SK-N-SH (cell line): Measurements from ENCODE around the gene LRIF1. TPM values are rescaled to one million over a fixed set of nuclear protein-coding genes. Genes with fewer than 3 reads are reported as not detected.

ENCODE experiments used
- CTCF ChIA-PET: fragments of 300-600, 350-600 bp; formaldehyde crosslinking; extraction: SDS; loops from one replicate; lab custom pipeline; 2021; lab: Yijun Ruan, JAX
- POLR2A ChIA-PET: fragments of 350-600 bp; sonication (Branson Sonifier 250); formaldehyde crosslinking; extraction: SDS; loops from one replicate; lab custom pipeline; 2020; ENCODE audit warnings: antibody characterized with exemption, inconsistent platforms; lab: Yijun Ruan, JAX
- DNase-seq: peaks from one replicate; pipeline ENCODE4 v3.0.0; 2012
- H2AFZ ChIP-seq: fragments of 200-600 bp; sonication (generic); 2 replicates; pipeline ENCODE4 v1.8.1; 2016; ENCODE audit warnings: antibody characterized with exemption, mild to moderate bottlenecking, low read depth
- H3F3A ChIP-seq: fragments of 200-600 bp; sonication (generic); replicated peaks from 2 replicates; pipeline ENCODE3; 2016; ENCODE audit warnings: antibody characterized with exemption, mild to moderate bottlenecking; ENCODE audit not compliant: insufficient read depth
- H3K27ac ChIP-seq, 2 experiments: fragments of 200-500 bp in 1 of 2; fragments of 200-600 bp in 1 of 2; sonication (Bioruptor generic) in 1 of 2; sonication (generic), shearing (Covaris generic) in 1 of 2; 2 replicates each; pipeline versions ENCODE4 v1.5.1 to v1.6.1; 2014 to 2016; ENCODE audit warnings: low read depth in 2 of 2, inconsistent platforms in 1 of 2, low read length in 1 of 2, mild to moderate bottlenecking in 1 of 2, mixed read lengths in 1 of 2
- H3K27me3 ChIP-seq: fragments of 200-600 bp; sonication (generic), shearing (Covaris generic); 2 replicates; pipeline ENCODE4 v1.6.1; 2016; ENCODE audit warnings: mixed run types; ENCODE audit not compliant: insufficient read depth
- H3K36me3 ChIP-seq, 2 experiments: fragments of 200-500 bp in 1 of 2; fragments of 200-600 bp in 1 of 2; sonication (Bioruptor generic) in 1 of 2; sonication (generic) in 1 of 2; replicated peaks in 1 of 2; 2 replicates each; pipeline versions ENCODE3 to v1.5.1; 2014 to 2016; ENCODE audit warnings: low read length in 1 of 2, mild to moderate bottlenecking in 1 of 2; ENCODE audit not compliant: insufficient read depth in 2 of 2, control insufficient read depth in 1 of 2
- H3K4me1 ChIP-seq, 2 experiments: fragments of 200-500 bp in 1 of 2; fragments of 200-600 bp in 1 of 2; sonication (Bioruptor generic) in 1 of 2; sonication (generic), shearing (Covaris generic) in 1 of 2; 2 replicates each; pipeline versions ENCODE4 v1.5.1 to v1.6.1; 2014 to 2016; ENCODE audit warnings: low read depth in 1 of 2, low read length in 1 of 2, mixed run types in 1 of 2; ENCODE audit not compliant: insufficient read depth in 2 of 2, control insufficient read depth in 1 of 2
- H3K4me2 ChIP-seq: fragments of 200-600 bp; sonication (generic), shearing (Covaris generic); 2 replicates; pipeline ENCODE4 v1.6.1; 2017; ENCODE audit warnings: mixed run types
- H3K4me3 ChIP-seq, 2 experiments: fragments of 200-500 bp in 1 of 2; fragments of 200-600 bp in 1 of 2; sonication (Bioruptor generic) in 1 of 2; sonication (generic), shearing (Covaris generic) in 1 of 2; 2 replicates each; pipeline versions ENCODE4 v1.5.1 to v1.8.1; 2014 to 2016; ENCODE audit warnings: low read depth in 2 of 2, inconsistent platforms in 1 of 2, low read length in 1 of 2, mild to moderate bottlenecking in 1 of 2, mixed read lengths in 1 of 2, moderate library complexity in 1 of 2
- H3K79me2 ChIP-seq: fragments of 200-600 bp; sonication (generic); 2 replicates; pipeline ENCODE4 v1.8.1; 2017; ENCODE audit warnings: mild to moderate bottlenecking; ENCODE audit not compliant: insufficient read depth
- H3K9ac ChIP-seq: fragments of 200-600 bp; sonication (generic); 2 replicates; pipeline ENCODE4 v1.6.1; 2017; ENCODE audit warnings: mixed run types
- H3K9me2 ChIP-seq: fragments of 200-600 bp; sonication (generic); 2 replicates; pipeline ENCODE4 v1.6.1; 2017; ENCODE audit warnings: mixed run types
- H3K9me3 ChIP-seq: fragments of 200-600 bp; sonication (generic); 2 replicates; pipeline ENCODE4 v1.6.1; 2017; ENCODE audit warnings: mixed run types, mild to moderate bottlenecking, moderate library complexity
- H4K20me1 ChIP-seq: fragments of 200-600 bp; sonication (generic); 2 replicates; pipeline ENCODE4 v1.6.1; 2017; ENCODE audit warnings: mild to moderate bottlenecking, mixed run types; ENCODE audit not compliant: insufficient read depth
- CHD2 ChIP-seq: fragments of 150-350 bp; IDR thresholded peaks from 2 replicates; pipeline ENCODE4 v1.6.1; 2018; ENCODE audit warnings: low read length; ENCODE audit not compliant: partially characterized antibody
- ELF1 ChIP-seq: IDR thresholded peaks from 2 replicates; pipeline ENCODE4 v1.4.0; 2012
- EP300 ChIP-seq, 2 experiments: IDR thresholded peaks; 2 replicates each; pipeline versions ENCODE4 v1.4.0 to v1.6.1; 2012; ENCODE audit warnings: borderline replicate concordance in 1 of 2, low read depth in 1 of 2, low read length in 1 of 2
- FOSL2 ChIP-seq: IDR thresholded peaks from 2 replicates; pipeline ENCODE4 v1.4.0; 2012; ENCODE audit warnings: low read depth, mild to moderate bottlenecking, moderate library complexity, borderline replicate concordance
- FOXM1 ChIP-seq: IDR thresholded peaks from 2 replicates; pipeline ENCODE4 v1.4.0; 2012; ENCODE audit warnings: low read depth, mild to moderate bottlenecking
- MXI1 ChIP-seq: IDR thresholded peaks from 2 replicates; pipeline ENCODE4 v1.6.1; 2012; ENCODE audit warnings: mild to moderate bottlenecking, low read depth, low read length, improper control_type of control experiment
- NRF1 ChIP-seq: IDR thresholded peaks from 2 replicates; pipeline ENCODE4 v1.6.1; 2012; ENCODE audit warnings: low read depth, mild to moderate bottlenecking, low read length
- RFX5 ChIP-seq: IDR thresholded peaks from 2 replicates; pipeline ENCODE4 v1.6.1; 2012; ENCODE audit warnings: mild to moderate bottlenecking, improper control_type of control experiment, low read length
- RXRA ChIP-seq: IDR thresholded peaks from 2 replicates; pipeline ENCODE4 v1.4.0; 2012; ENCODE audit warnings: low read depth, mild to moderate bottlenecking, borderline replicate concordance
- SIN3A ChIP-seq: IDR thresholded peaks from 2 replicates; pipeline ENCODE4 v1.6.1; 2012; ENCODE audit warnings: low read depth, mild to moderate bottlenecking, low read length, moderate library complexity, borderline replicate concordance
- TAF1 ChIP-seq: IDR thresholded peaks from 2 replicates; pipeline ENCODE4 v1.6.1; 2012; ENCODE audit warnings: low read depth, mild to moderate bottlenecking, low read length, moderate library complexity, borderline replicate concordance
- TCF12 ChIP-seq: IDR thresholded peaks from 2 replicates; pipeline ENCODE4 v1.4.0; 2012
- WGBS: methylation state at CpG from one replicate; pipeline ENCODE4 v1.1.6; 2017; ENCODE audit warnings: low lambda C conversion rate; 5-methylcytosine and 5-hydroxymethylcytosine counted together
- polyA plus RNA-seq, 3 experiments: library from polyadenylated mRNA; depleted of rRNA; stranded (reverse); fragments of >200 nt; gene quantifications; 2 replicates each; pipeline ENCODE4 v1.2.3, GENCODE V29; 2012
- TF ChIP-seq, protein P1 (sequence below): fragments of 150-350 bp; IDR thresholded peaks from 2 replicates; pipeline ENCODE4 v1.6.1; 2016; ENCODE audit warnings: mild to moderate bottlenecking, low read depth, low read length
- TF ChIP-seq, protein P2 (sequence below): IDR thresholded peaks from 2 replicates; pipeline ENCODE4 v1.4.0; 2012; ENCODE audit warnings: low read depth
- TF ChIP-seq, protein P3 (sequence below): fragments of 200-600 bp; sonication (generic); IDR thresholded peaks from 2 replicates; pipeline ENCODE4 v1.6.1; 2017; ENCODE audit warnings: antibody characterized with exemption, mild to moderate bottlenecking, moderate library complexity
- TF ChIP-seq, protein P4 (sequence below): IDR thresholded peaks from 2 replicates; pipeline ENCODE4; 2012
- TF ChIP-seq, protein P5 (sequence below): IDR thresholded peaks from 2 replicates; pipeline ENCODE4 v1.6.1; 2012; ENCODE audit warnings: mild to moderate bottlenecking, low read depth, low read length, moderate library complexity

LRIF1 gene, protein sequence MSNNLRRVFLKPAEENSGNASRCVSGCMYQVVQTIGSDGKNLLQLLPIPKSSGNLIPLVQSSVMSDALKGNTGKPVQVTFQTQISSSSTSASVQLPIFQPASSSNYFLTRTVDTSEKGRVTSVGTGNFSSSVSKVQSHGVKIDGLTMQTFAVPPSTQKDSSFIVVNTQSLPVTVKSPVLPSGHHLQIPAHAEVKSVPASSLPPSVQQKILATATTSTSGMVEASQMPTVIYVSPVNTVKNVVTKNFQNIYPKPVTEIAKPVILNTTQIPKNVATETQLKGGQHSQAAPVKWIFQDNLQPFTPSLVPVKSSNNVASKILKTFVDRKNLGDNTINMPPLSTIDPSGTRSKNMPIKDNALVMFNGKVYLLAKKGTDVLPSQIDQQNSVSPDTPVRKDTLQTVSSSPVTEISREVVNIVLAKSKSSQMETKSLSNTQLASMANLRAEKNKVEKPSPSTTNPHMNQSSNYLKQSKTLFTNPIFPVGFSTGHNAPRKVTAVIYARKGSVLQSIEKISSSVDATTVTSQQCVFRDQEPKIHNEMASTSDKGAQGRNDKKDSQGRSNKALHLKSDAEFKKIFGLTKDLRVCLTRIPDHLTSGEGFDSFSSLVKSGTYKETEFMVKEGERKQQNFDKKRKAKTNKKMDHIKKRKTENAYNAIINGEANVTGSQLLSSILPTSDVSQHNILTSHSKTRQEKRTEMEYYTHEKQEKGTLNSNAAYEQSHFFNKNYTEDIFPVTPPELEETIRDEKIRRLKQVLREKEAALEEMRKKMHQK
- 6.6 and 8.3 TPM in 2 replicates for polyA plus RNA-seq (2012; rRNA removed)
- polyA plus RNA-seq (2012; cell fraction: cytosol; rRNA removed) = 10.9 and 15.5 TPM in 2 replicates
- polyA plus RNA-seq (2012; cell fraction: nucleus; rRNA removed) = 3.0 and 5.6 TPM in 2 replicates

DNA sequence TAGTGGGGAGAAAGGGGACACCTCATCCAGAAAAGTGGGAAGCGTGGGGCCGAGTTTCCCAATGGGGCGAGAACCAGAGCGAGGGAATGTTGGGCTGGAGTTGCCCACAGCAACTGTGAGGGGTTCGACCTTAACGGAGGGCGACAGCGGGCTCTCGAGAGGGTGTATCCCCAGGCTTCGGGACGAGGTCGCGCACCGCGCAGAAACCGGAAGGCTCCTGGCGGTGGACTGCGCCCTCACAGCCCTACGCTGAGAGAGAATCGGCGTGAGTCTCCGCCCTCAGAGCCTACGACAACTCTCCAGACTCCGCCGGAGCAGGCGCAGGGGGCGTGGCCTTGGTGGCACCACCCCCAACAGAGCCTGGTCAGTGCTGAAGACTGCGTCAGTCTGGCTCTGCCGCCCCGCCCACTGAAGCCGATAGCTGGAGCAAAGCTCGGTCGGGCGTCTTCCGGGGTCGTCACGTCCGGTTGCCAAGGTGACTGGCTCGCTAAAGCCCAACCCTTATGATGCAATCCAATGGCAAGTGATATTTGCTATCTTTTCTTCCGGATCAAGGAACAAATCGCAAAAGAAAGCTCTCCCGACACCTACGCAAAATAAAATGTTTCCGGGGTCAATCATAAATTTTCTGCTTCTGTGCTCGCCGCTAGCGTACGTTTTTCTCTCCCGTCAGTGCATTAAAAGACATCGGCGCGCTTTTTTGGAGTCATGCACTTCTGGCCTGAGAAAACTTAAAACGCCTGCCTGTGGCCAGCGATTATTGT lies at the start of gene LRIF1:
TSS of gene LRIF1 (minus strand) at position 232 of the 764 bp plus-strand sequence. CDS start 234 bp downstream, outside the sequence.
- Histone ChIP-seq H3F3A (peaks cover 19% of the 10 kb centered on the region), H3K27me3 (no peaks in the 10 kb centered on the region), H3K9me2 (no peaks in the 10 kb centered on the region), H4K20me1 (peaks cover 26% of the 10 kb centered on the region), H3K36me3 (peaks cover 4 to 29% of the 10 kb centered on the region in 2 experiments), H3K79me2 (peaks cover 41% of the 10 kb centered on the region), H3K9me3 (no peaks in the 10 kb centered on the region), H3K4me2 (peak within 1 kb of the TSS; percentile 95), H2AFZ (peak within 1 kb of the TSS; percentile 91), H3K27ac (peak within 1 kb of the TSS; percentile 96 to 100), H3K9ac (peak within 1 kb of the TSS; percentile 100), H3K4me3 (peak within 1 kb of the TSS; percentile 89 to 100), H3K4me1 (no peaks in the 10 kb centered on the region; a peak in 2 of 4 replicates)
- WGBS = 1% methylated on average over 21 of the region's 54 CpGs
- POLR2A ChIA-PET = interaction anchor here (0.6 to 1.4 kb wide), 3 partner anchors 176 to 791 kb away, joined by 3 to 4 read pairs (median 3); partner anchors contain the start of genes CEPT1 and DRAM2
- CTCF ChIA-PET = interaction anchor here (0.7 to 1.2 kb wide), 3 partner anchors 28 to 40 kb away, joined by 3 to 4 read pairs (median 4); no protein-coding TSS in a partner anchor
- DNase-seq = peak; percentile 93
- TF ChIP-seq NRF1 (peak; percentile 92), TCF12 (no peak), FOSL2 (no peak), RFX5 (peak; percentile 68; the same call in 1 of the 2 replicates), RXRA (no peak), FOXM1 (0 out of 2 replicates have a peak, but pooled peaks have one; percentile 13), CHD2 (peak; percentile 75), MXI1 (peak; percentile 56; the same call in 1 of the 2 replicates), SIN3A (0 out of 2 replicates have a peak, but pooled peaks have one; percentile 10), ELF1 (peak; percentile 99), EP300 (IDR thresholded peaks at IDR 0.05; ENCODE audit: borderline replicate concordance in 1 of 2, low read depth in 1 of 2, low read length in 1 of 2) (no peak), TAF1 (peak; percentile 98)
- TF ChIP-seq, protein P1, sequence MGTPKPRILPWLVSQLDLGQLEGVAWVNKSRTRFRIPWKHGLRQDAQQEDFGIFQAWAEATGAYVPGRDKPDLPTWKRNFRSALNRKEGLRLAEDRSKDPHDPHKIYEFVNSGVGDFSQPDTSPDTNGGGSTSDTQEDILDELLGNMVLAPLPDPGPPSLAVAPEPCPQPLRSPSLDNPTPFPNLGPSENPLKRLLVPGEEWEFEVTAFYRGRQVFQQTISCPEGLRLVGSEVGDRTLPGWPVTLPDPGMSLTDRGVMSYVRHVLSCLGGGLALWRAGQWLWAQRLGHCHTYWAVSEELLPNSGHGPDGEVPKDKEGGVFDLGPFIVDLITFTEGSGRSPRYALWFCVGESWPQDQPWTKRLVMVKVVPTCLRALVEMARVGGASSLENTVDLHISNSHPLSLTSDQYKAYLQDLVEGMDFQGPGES = no peak; the same call in 1 of the 2 replicates
- TF ChIP-seq, protein P2, sequence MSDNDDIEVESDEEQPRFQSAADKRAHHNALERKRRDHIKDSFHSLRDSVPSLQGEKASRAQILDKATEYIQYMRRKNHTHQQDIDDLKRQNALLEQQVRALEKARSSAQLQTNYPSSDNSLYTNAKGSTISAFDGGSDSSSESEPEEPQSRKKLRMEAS = peak; percentile 45
- TF ChIP-seq, protein P3, sequence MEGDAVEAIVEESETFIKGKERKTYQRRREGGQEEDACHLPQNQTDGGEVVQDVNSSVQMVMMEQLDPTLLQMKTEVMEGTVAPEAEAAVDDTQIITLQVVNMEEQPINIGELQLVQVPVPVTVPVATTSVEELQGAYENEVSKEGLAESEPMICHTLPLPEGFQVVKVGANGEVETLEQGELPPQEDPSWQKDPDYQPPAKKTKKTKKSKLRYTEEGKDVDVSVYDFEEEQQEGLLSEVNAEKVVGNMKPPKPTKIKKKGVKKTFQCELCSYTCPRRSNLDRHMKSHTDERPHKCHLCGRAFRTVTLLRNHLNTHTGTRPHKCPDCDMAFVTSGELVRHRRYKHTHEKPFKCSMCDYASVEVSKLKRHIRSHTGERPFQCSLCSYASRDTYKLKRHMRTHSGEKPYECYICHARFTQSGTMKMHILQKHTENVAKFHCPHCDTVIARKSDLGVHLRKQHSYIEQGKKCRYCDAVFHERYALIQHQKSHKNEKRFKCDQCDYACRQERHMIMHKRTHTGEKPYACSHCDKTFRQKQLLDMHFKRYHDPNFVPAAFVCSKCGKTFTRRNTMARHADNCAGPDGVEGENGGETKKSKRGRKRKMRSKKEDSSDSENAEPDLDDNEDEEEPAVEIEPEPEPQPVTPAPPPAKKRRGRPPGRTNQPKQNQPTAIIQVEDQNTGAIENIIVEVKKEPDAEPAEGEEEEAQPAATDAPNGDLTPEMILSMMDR = peak; percentile 41
- TF ChIP-seq, protein P4, sequence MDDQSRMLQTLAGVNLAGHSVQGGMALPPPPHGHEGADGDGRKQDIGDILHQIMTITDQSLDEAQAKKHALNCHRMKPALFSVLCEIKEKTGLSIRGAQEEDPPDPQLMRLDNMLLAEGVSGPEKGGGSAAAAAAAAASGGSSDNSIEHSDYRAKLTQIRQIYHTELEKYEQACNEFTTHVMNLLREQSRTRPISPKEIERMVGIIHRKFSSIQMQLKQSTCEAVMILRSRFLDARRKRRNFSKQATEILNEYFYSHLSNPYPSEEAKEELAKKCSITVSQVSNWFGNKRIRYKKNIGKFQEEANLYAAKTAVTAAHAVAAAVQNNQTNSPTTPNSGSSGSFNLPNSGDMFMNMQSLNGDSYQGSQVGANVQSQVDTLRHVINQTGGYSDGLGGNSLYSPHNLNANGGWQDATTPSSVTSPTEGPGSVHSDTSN = peak; percentile 74
- TF ChIP-seq, protein P5, sequence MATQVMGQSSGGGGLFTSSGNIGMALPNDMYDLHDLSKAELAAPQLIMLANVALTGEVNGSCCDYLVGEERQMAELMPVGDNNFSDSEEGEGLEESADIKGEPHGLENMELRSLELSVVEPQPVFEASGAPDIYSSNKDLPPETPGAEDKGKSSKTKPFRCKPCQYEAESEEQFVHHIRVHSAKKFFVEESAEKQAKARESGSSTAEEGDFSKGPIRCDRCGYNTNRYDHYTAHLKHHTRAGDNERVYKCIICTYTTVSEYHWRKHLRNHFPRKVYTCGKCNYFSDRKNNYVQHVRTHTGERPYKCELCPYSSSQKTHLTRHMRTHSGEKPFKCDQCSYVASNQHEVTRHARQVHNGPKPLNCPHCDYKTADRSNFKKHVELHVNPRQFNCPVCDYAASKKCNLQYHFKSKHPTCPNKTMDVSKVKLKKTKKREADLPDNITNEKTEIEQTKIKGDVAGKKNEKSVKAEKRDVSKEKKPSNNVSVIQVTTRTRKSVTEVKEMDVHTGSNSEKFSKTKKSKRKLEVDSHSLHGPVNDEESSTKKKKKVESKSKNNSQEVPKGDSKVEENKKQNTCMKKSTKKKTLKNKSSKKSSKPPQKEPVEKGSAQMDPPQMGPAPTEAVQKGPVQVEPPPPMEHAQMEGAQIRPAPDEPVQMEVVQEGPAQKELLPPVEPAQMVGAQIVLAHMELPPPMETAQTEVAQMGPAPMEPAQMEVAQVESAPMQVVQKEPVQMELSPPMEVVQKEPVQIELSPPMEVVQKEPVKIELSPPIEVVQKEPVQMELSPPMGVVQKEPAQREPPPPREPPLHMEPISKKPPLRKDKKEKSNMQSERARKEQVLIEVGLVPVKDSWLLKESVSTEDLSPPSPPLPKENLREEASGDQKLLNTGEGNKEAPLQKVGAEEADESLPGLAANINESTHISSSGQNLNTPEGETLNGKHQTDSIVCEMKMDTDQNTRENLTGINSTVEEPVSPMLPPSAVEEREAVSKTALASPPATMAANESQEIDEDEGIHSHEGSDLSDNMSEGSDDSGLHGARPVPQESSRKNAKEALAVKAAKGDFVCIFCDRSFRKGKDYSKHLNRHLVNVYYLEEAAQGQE = 0 out of 2 replicates have a peak, but pooled peaks have one; percentile 28
